Stomach (tissue), 4 donors: ENCODE data around the gene ASXL3.

Source experiments
- CTCF ChIP-seq, 7 experiments: fragments of 450-650 bp in 4 of 7; fragments of 200-600 bp in 3 of 7; sonication (generic) in 3 of 7; IDR thresholded peaks; one replicate each; pipeline ENCODE4 v1.5.1; 2016 to 2019; ENCODE audit warnings: antibody characterized with exemption in 7 of 7, control low read depth in 2 of 7, mild to moderate bottlenecking in 1 of 7
- EP300 ChIP-seq: sonication (generic); formaldehyde crosslinking; IDR thresholded peaks from one replicate; pipeline ENCODE4 v1.6.1; 2017; ENCODE audit warnings: antibody characterized with exemption
- POLR2A ChIP-seq, 4 donors: fragments of 450-650 bp; IDR thresholded peaks; one replicate each; pipeline ENCODE4 v1.6.1; 2016; ENCODE audit warnings: antibody characterized with exemption in 4 of 4, control low read depth in 2 of 4, mild to moderate bottlenecking in 1 of 4, moderate library complexity in 1 of 4
- POLR2AphosphoS5 ChIP-seq, 3 donors: sonication (generic); formaldehyde crosslinking; IDR thresholded peaks; one replicate each; pipeline ENCODE4 v1.6.1; 2016; ENCODE audit warnings: antibody characterized with exemption in 3 of 3

GRCh38 chr18:33576999-33577646 is 896 bp upstream of the ASXL3 start:
- no peak for TF ChIP-seq POLR2A (IDR thresholded peaks at IDR 0.05)
- no peak for TF ChIP-seq CTCF (IDR thresholded peaks at IDR 0.05)
- no peak for TF ChIP-seq POLR2AphosphoS5 (IDR thresholded peaks at IDR 0.05)
- TF ChIP-seq EP300: no peak
